GM19193 (cell line): ENCODE results near the gene TNRC6C.

Experiments
- POLR2A ChIP-seq: IDR thresholded peaks from 4 replicates; pipeline ENCODE4 v1.6.1; 2011; ENCODE audit not compliant: insufficient read depth, insufficient read length; ENCODE audit errors: extremely low read depth

The TNRC6C gene

DNA sequence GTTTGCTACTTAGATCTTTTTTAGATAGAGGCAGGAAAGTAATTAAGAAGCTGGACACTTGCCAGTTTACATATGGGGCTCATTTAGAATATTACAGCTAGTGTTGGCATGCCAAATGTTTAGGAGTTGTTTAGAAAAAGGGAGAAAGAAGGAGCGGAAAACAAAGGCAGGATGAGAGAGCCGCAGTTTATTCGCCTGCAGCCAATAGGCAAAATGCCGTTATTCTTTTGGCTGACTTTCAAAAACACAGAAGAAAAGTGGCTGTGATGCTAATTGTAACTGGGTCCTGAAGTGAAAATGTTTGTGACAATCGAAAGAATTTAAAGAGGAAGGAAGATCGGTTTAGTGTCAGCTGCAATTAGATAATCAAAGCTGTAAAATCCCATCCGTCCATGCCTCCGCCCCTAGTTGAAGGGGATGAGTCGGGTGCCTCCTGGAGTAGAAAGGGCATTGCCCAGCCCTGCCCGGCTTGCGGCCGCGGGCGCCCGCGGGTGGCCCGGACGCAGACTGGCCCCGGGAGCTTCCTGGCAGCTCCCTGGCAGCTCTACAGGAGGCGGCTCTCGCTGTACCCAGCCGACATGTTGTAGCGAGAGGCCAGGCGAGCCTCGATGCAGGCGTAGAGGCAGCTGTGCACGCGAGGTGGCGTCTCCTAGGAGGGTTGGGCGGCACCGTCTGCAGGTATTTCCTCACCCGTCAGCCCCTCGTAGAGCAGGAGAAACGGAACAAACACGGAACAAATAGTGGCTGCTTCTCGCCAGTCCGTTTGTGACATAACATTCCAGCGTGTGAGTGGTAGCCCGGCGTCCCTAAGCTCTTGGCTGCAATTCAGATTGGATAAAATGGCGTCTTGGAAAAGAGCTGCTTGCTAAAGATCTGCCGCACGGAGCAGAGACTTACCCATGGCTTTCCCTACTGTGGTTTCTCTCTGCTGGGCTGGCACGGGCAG lies 82.2 kb downstream of the TNRC6C start:
- peak; percentile 15 for TF ChIP-seq POLR2A

DNA sequence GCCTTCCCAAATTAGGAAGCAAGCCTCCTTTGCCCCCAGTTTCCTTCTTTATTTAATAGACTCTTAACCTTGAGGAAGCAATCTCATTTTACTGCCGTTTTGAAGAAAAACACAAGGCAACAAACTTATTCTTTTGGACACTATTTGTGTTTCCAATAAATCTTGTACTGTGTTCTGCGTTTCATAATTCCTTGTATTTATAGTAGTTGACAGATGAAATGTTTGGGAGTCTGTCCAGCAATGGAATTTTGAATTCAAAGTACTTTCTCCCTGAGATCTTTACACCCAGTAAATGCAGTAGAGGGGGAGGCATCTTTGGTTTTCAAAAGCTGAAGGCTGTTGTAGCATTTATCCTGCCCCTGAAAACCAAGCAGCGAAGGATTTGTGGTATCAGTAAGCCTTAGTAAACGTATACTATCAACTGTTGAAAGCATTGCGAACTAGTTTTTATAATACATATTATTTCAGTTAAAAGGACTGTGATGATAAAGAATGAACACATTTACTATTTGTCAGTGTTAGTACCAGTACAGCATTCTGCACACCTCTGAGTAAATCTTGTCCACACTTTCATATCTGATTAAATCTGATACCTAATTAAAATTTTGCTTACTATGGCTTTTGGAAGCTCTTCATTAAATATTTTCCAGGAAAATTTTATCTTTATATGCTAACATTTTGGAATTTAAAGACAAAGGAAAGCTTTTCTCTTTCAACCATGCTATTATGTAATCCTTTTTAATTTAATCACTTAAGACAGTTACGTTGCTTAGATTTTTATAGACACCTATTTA lies 83.1 kb downstream of the TNRC6C start:
- TF ChIP-seq POLR2A = no peak

DNA sequence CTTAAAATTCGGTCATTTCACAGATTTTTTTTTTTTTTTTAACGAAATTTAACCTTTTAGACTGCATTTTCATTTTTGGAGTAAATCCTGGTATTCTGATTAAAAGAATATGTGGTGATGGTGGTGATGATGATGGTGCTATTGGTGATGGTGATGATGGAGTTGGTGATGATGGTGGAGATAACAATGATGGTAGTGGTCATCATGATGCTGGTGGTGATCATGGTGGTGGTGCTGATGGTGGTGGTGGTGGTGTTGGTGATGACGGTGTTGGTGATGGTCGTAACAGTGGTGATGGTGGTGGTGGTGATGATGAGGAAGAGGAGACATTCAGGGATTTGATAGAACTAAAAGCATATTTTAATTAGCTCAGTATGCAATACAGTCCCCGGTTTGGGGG lies 84.0 kb downstream of the TNRC6C start:
- TF ChIP-seq POLR2A = no peak

DNA sequence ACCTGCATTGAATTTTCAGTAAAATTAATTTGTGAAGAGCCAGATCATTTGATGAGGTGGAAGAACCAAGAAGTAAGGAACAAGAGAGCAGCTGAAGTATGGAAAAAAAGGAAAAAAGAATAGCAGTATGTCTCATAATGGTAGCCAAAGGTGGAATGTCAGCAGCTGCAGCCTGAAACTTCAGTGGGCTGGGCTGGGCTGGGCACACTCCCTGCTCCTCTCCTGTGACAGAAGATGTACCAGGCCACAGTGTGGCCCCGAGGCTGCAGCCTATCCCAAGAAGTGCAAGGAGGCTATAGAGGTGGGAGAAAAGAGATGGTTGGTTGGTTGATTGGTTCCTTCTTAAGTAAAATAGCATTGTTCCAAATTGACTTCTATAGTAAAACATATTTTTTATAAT lies 84.5 kb downstream of the TNRC6C start:
- TF ChIP-seq POLR2A = no peak

- no peak for TF ChIP-seq POLR2A
Measured at GRCh38 chr17:78044280-78044835, 85.9 kb downstream of the TNRC6C start.

- TF ChIP-seq POLR2A = no peak
Measured at GRCh38 chr17:78045316-78045715, 86.8 kb downstream of the TNRC6C start.

DNA sequence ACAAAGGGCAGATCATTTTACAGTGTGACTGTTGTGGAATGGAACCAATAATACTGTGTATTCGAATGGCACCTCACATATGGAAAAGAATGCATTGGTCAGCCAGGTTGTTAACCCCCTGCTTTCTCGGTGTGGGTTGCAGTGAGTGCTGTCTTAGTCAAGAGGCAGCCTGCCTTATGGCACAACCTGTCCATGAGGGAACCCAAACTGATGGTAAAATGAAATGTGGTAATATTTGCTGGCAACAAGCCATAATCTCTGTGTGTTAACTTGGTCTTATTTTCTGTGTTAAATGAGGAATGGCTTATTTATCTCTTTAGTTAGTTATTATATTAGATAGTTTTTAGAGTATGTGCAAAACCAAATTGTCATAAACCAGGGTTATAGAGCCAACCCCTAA lies 88.4 kb downstream of the TNRC6C start:
- TF ChIP-seq POLR2A = no peak

GRCh38 chr17:78048346-78049292 lies 90.1 kb downstream of the TNRC6C start:
- TF ChIP-seq POLR2A = no peak

DNA sequence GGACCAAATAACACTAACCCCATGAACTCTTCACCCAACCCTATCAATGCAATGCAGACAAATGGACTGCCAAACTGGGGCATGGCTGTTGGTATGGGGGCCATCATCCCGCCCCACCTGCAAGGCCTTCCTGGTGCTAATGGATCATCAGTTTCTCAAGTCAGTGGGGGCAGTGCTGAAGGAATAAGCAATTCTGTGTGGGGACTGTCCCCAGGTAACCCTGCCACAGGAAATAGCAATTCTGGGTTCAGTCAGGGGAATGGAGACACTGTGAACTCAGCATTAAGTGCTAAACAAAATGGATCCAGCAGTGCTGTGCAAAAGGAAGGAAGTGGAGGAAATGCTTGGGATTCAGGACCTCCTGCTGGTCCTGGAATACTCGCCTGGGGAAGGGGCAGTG lies 91.1 kb downstream of the TNRC6C start:
- TF ChIP-seq POLR2A = no peak

DNA sequence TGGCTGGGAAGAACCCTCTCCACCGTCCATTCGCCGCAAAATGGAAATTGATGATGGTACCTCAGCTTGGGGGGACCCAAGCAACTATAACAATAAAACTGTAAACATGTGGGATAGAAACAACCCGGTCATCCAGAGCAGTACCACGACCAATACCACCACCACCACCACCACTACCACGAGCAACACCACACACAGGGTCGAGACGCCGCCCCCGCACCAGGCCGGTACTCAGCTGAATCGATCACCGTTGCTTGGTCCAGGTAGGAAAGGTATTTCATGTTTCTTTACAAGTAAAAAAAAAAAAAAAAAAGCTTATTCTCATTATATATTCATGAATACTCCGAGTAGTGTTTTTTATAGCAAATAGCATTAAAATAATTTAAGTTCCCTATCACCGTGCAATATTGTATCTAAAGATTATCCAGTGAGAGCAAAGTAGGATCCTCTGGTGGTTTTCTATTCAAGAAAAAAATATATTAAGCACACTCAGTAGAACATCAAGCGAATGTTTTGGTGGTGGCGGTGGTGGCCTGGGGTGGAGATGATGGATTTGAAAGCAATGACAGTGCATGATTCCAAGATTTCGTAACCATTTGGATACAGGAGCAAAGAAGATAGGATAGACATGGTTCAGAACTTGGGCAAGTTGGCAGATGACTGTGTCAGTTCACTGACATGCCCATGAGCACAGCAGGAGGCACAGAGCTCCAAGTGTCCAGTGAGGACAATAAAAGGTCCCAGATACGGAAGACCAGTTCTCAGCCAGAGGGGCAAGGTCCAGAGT lies 92.9 kb downstream of the TNRC6C start:
- no peak for TF ChIP-seq POLR2A

GRCh38 chr17:78053777-78054468 lies 95.4 kb downstream of the TNRC6C start:
- TF ChIP-seq POLR2A = no peak

GRCh38 chr17:78057113-78057740 lies 98.7 kb downstream of the TNRC6C start:
- no peak for TF ChIP-seq POLR2A

GRCh38 chr17:78058001-78058400 lies 99.5 kb downstream of the TNRC6C start:
- TF ChIP-seq POLR2A = no peak

- TF ChIP-seq POLR2A = no peak
Measured at GRCh38 chr17:78058581-78058980, 100.1 kb downstream of the TNRC6C start.
